DND-41 (cell line): ENCODE results near the gene BTRC.

Experiments used
- ATAC-seq: fragments of 200-7000 bp; cut with Tn5 transposase; 3 replicates; pipeline ENCODE4 v1.9.1; 2021; ENCODE audit warnings: low read depth; ENCODE audit not compliant: insufficient read depth
- DNase-seq: peaks from one replicate; pipeline ENCODE4 v3.0.0-alpha.2; 2020
- H2AFZ ChIP-seq: 2 replicates; pipeline ENCODE4 v1.6.0; 2012; ENCODE audit warnings: low read depth, low read length
- H3K27ac ChIP-seq: 2 replicates; pipeline ENCODE4 v1.5.1; 2012; ENCODE audit warnings: low read length, inconsistent platforms
- H3K27me3 ChIP-seq: fragments of 200-600 bp; sonication (generic); 2 replicates; pipeline ENCODE4 v1.6.0; 2012; ENCODE audit warnings: low read length, mild to moderate bottlenecking, inconsistent platforms; ENCODE audit not compliant: insufficient read depth, poor library complexity
- H3K36me3 ChIP-seq: 2 replicates; pipeline ENCODE4 v1.5.1; 2012; ENCODE audit warnings: low read length, inconsistent platforms; ENCODE audit not compliant: insufficient read depth
- H3K4me1 ChIP-seq: 2 replicates; pipeline ENCODE4 v1.5.1; 2012; ENCODE audit warnings: mild to moderate bottlenecking, low read length; ENCODE audit not compliant: insufficient read depth
- H3K4me2 ChIP-seq: 2 replicates; pipeline ENCODE4 v1.6.0; 2012; ENCODE audit warnings: mild to moderate bottlenecking, moderate library complexity, low read length, inconsistent platforms; ENCODE audit not compliant: insufficient read depth
- H3K4me3 ChIP-seq, 2 experiments: fragments of 200-600 bp in 1 of 2; shearing (Covaris generic) in 1 of 2; 2 replicates each; pipeline ENCODE4 v1.5.1; 2012 to 2016; ENCODE audit warnings: inconsistent platforms in 2 of 2, low read length in 2 of 2, mild to moderate bottlenecking in 2 of 2, low read depth in 1 of 2, moderate library complexity in 1 of 2
- H3K79me2 ChIP-seq: 2 replicates; pipeline ENCODE4 v1.6.0; 2012; ENCODE audit warnings: low read length, inconsistent platforms; ENCODE audit not compliant: insufficient read depth
- H3K9ac ChIP-seq: 2 replicates; pipeline ENCODE4 v1.6.0; 2012; ENCODE audit warnings: low read depth, mild to moderate bottlenecking, inconsistent platforms, low read length, moderate library complexity
- H3K9me3 ChIP-seq: 2 replicates; pipeline ENCODE4 v1.5.1; 2012; ENCODE audit warnings: low read length, moderate library complexity, mild to moderate bottlenecking, inconsistent platforms; ENCODE audit not compliant: insufficient read depth, severe bottlenecking
- H4K20me1 ChIP-seq: 2 replicates; pipeline ENCODE4 v1.6.0; 2012; ENCODE audit warnings: low read length; ENCODE audit not compliant: insufficient read depth
- EZH2 ChIP-seq: IDR thresholded peaks from 3 replicates; pipeline ENCODE4 v1.6.1; 2012; ENCODE audit warnings: borderline replicate concordance, low read depth, mild to moderate bottlenecking, moderate library complexity, low read length, inconsistent platforms; ENCODE audit not compliant: severe bottlenecking
- TF ChIP-seq, protein P1 (sequence below): IDR thresholded peaks from 2 replicates; pipeline ENCODE4 v1.5.1; 2012; ENCODE audit warnings: borderline replicate concordance, low read length, moderate library complexity, mild to moderate bottlenecking; ENCODE audit not compliant: poor library complexity, severe bottlenecking; ENCODE audit errors: extremely low read depth

BTRC gene

DNA sequence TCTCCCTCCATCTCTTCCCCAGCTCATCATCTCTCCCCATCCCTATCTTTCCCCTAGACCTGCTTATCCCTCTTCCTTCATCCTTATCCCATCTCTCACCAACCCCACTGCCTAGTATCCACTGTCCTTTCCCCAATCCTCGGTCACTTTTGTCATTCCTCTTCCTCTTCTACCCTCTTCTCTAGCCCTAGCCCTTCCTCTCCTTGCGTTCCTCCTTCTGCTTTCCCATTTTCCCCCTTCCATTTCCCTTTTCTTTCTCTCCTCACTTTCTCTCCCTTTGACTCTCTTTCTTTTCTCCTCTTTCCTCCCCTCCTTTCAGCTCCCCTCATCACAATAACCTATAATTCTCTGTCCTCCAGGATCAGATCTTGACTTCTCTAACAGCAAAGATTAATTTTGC is 150.5 kb downstream of the BTRC start:
- no peak overlapping the region for H3K27ac ChIP-seq
- H3K4me1 ChIP-seq = no peaks in the 10 kb centered on the region
- H4K20me1 ChIP-seq = no peaks in the 10 kb centered on the region
- H3K4me2 ChIP-seq = no peak overlapping the region
- no peak overlapping the region for H3K4me3 ChIP-seq
- H2AFZ ChIP-seq = no peak overlapping the region
- H3K36me3 ChIP-seq = no peaks in the 10 kb centered on the region
- no peak overlapping the region for H3K9ac ChIP-seq
- no peak for ATAC-seq
- DNase-seq = no peak
- no peak for TF ChIP-seq EZH2
- TF ChIP-seq, protein P1, sequence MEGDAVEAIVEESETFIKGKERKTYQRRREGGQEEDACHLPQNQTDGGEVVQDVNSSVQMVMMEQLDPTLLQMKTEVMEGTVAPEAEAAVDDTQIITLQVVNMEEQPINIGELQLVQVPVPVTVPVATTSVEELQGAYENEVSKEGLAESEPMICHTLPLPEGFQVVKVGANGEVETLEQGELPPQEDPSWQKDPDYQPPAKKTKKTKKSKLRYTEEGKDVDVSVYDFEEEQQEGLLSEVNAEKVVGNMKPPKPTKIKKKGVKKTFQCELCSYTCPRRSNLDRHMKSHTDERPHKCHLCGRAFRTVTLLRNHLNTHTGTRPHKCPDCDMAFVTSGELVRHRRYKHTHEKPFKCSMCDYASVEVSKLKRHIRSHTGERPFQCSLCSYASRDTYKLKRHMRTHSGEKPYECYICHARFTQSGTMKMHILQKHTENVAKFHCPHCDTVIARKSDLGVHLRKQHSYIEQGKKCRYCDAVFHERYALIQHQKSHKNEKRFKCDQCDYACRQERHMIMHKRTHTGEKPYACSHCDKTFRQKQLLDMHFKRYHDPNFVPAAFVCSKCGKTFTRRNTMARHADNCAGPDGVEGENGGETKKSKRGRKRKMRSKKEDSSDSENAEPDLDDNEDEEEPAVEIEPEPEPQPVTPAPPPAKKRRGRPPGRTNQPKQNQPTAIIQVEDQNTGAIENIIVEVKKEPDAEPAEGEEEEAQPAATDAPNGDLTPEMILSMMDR = no peak
- no peaks in the 10 kb centered on the region for H3K79me2 ChIP-seq
- H3K9me3 ChIP-seq = no peaks in the 10 kb centered on the region
- H3K27me3 ChIP-seq = no peaks in the 10 kb centered on the region

DNA sequence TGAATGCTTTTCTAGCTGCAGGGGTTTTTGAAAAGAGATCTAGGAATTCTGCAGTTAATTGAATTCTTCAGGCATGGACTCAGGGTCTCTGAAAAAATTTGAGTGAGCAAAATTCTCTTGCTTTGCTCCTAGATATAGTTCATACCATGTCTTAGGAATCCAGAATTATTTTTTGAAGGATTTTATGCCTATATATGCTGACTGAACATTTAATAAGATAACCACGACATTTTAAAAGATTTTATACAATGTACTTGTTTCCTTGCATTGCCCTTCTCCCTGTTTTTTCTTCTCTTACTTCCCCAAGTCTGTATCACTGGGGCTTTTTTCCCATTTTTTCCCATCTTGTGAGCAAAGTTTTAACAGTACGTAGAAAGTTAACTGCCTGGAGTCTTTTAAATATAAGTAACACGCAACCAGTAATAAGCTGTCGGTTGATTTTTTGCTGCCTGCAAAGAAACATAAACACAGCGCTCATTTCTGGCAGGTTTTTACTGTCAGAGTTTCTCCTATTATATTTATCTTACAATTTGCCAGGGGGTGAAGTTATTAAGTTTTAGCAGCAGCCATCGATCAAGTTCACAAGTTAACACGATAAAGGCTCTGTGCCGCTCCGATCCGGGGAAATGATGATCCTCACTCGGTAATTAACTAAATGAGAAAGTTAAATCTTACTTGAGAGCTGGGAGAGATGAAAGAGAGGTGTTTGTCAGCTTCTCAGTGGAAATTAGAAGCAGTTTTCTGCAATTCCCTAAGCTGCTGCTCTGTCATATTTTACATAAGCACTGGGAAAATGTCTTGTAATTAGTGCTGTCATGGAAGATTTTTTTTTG is 153.1 kb downstream of the BTRC start:
- H3K4me1 ChIP-seq = no peaks in the 10 kb centered on the region
- H3K9me3 ChIP-seq = no peaks in the 10 kb centered on the region
- H3K79me2 ChIP-seq = no peaks in the 10 kb centered on the region
- DNase-seq (no peak), ATAC-seq (no peak)
- H3K9ac ChIP-seq = no peak overlapping the region
- no peaks in the 10 kb centered on the region for H3K27me3 ChIP-seq
- no peak overlapping the region for H3K4me2 ChIP-seq
- H4K20me1 ChIP-seq = 0 out of 2 replicates have a peak, but pooled peaks cover 2% of the 10 kb centered on the region
- H3K27ac ChIP-seq = no peak overlapping the region
- no peaks in the 10 kb centered on the region for H3K36me3 ChIP-seq
- H3K4me3 ChIP-seq = no peak overlapping the region
- TF ChIP-seq, protein P1 = no peak
- TF ChIP-seq EZH2 = no peak
- no peak overlapping the region for H2AFZ ChIP-seq

DNA sequence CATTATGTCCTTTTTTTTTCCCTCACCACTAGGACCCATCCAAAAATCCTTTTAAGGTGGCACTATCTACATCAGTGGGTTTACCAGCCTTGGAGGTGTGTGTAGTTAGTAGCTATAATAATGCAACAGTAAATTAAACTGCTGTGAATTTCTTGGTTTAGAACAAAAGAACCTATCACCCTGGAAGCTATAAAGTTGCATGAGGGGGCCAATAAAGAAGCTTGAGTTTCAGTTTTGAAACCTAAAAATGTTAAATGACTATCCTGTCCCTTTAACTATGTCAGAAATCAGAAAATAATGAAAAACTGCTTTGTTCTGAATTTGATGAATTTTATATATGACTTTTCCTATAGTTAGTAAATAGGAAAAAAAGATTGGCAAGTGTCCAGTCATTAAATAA is 153.9 kb downstream of the BTRC start:
- DNase-seq (no peak), ATAC-seq (no peak)
- Histone ChIP-seq H3K9ac (no peak overlapping the region), H3K79me2 (no peaks in the 10 kb centered on the region), H3K27me3 (no peaks in the 10 kb centered on the region), H3K4me2 (no peak overlapping the region), H3K9me3 (no peaks in the 10 kb centered on the region), H3K27ac (no peak overlapping the region), H3K4me1 (no peaks in the 10 kb centered on the region), H3K36me3 (no peaks in the 10 kb centered on the region), H4K20me1 (0 out of 2 replicates have a peak, but pooled peaks cover 2% of the 10 kb centered on the region), H3K4me3 (no peak overlapping the region), H2AFZ (no peak overlapping the region)
- TF ChIP-seq, protein P1 = no peak
- TF ChIP-seq EZH2 = no peak
